Islet of Langerhans (tissue), 1 donor: ENCODE measurements around the gene PNCK.

Experiments used
- FAIRE-seq: peaks from one replicate; lab custom pipeline; 2011; peaks lifted over from hg19 to GRCh38; lab: Jason Lieb, UNC

The PNCK gene

GRCh38 chrX:153640736-153641575, 32.7 kb downstream of the PNCK start:
- FAIRE-seq, result no peak

- no peak for FAIRE-seq
Measured at GRCh38 chrX:153640045-153640686, 33.4 kb downstream of the PNCK start.

- no peak for FAIRE-seq
Measured at GRCh38 chrX:153639177-153640044, 34.2 kb downstream of the PNCK start.

GRCh38 chrX:153638436-153639176, 35.0 kb downstream of the PNCK start:
- FAIRE-seq, result no peak

GRCh38 chrX:153638041-153638371, 35.6 kb downstream of the PNCK start:
- no peak for FAIRE-seq

GRCh38 chrX:153637121-153638040, 36.2 kb downstream of the PNCK start:
- FAIRE-seq, result no peak

GRCh38 chrX:153636716-153637115, 36.9 kb downstream of the PNCK start:
- FAIRE-seq, result no peak

- no peak for FAIRE-seq
Measured at GRCh38 chrX:153635788-153636668, 37.6 kb downstream of the PNCK start.

- no peak for FAIRE-seq
Measured at GRCh38 chrX:153635388-153635787, 38.2 kb downstream of the PNCK start.

GRCh38 chrX:153634832-153635231, 38.8 kb downstream of the PNCK start:
- no peak for FAIRE-seq

GRCh38 chrX:153634236-153634635, 39.4 kb downstream of the PNCK start:
- FAIRE-seq, result no peak

- no peak for FAIRE-seq
Measured at GRCh38 chrX:153633607-153634180, 39.9 kb downstream of the PNCK start.

- no peak for FAIRE-seq
Measured at GRCh38 chrX:153633048-153633447, 40.6 kb downstream of the PNCK start.

- FAIRE-seq, result no peak
Measured at GRCh38 chrX:153632595-153632946, 41.0 kb downstream of the PNCK start.

- FAIRE-seq, result no peak
Measured at GRCh38 chrX:153631907-153632594, 41.6 kb downstream of the PNCK start.

- no peak for FAIRE-seq
Measured at GRCh38 chrX:153631346-153631745, 42.3 kb downstream of the PNCK start.

GRCh38 chrX:153628665-153629064, 44.9 kb downstream of the PNCK start:
- no peak for FAIRE-seq

- no peak for FAIRE-seq
Measured at GRCh38 chrX:153628129-153628528, 45.5 kb downstream of the PNCK start.

- FAIRE-seq, result no peak
Measured at GRCh38 chrX:153627675-153628111, 45.9 kb downstream of the PNCK start.
